Measurements from ENCODE around the gene IRX4.

The IRX4 gene

DNA sequence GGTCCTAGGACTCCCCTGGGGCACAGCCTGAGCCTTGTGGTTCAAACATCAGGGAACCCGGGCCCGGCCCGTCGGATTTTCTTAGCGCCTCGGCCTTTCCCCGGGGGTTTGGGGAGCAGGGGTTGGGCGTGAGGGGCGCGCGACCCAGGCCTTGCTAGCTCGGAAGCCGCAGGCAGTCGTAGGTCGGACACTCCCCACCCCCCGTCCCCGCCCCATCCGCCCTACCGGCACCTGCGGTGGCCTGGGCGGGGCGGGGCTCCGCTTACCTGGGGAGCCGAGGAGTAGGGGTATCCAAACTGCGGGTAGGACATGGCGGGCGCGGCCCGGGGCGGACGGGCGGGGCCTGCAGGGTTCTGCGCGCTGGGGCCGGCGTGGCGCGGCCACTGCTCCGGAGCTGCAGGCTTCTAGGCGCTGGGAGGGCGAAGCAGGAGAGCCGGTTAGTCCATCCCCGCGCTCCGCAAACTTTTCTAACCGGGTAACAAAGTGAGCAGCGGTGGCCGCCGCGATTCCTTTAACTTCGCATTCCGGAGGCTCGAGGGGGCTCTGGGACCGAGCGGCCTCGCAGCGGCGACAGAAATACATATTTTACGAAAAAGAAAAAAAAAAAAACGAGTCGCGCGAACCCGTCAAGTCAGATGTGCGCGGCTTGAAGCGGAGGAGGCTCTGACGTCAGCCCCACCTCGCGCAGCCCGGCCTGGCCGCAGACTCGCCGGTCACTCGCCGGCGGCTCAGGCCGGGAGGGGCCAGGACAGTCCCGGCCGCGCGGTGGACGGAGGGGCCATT lies at the start of gene IRX4:
IRX4 (minus strand) TSS at position 589 of the 783 bp plus-strand sequence; CDS start at position 311, 278 bp downstream.
- H3K4me1 ChIP-seq (ENCODE audit: control insufficient read depth in 2 of 2, insufficient read depth in 2 of 2, low read length in 2 of 2) = no peaks in the 10 kb centered on the region
- H3K36me3 ChIP-seq (ENCODE audit: control insufficient read depth in 2 of 2, insufficient read depth in 2 of 2, low read length in 2 of 2) = no peaks in the 10 kb centered on the region
- H3K27ac ChIP-seq (ENCODE audit: low read depth in 2 of 2, low read length in 2 of 2) = no peak within 1 kb of the TSS
- H3K9me3 ChIP-seq (ENCODE audit: control insufficient read depth in 2 of 2, low read length in 2 of 2) = no peaks in the 10 kb centered on the region
- no peak within 1 kb of the TSS for H3K4me3 ChIP-seq (ENCODE audit: low read length in 2 of 2)
- H3K27me3 ChIP-seq (ENCODE audit: control insufficient read depth in 2 of 2, insufficient read depth in 2 of 2, low read length in 2 of 2) = peaks cover 42 to 49% of the 10 kb centered on the region in 2 donors
- H3K9ac ChIP-seq (ENCODE audit: low read depth in 1 of 2, low read length in 2 of 2) = no peak within 1 kb of the TSS

DNA sequence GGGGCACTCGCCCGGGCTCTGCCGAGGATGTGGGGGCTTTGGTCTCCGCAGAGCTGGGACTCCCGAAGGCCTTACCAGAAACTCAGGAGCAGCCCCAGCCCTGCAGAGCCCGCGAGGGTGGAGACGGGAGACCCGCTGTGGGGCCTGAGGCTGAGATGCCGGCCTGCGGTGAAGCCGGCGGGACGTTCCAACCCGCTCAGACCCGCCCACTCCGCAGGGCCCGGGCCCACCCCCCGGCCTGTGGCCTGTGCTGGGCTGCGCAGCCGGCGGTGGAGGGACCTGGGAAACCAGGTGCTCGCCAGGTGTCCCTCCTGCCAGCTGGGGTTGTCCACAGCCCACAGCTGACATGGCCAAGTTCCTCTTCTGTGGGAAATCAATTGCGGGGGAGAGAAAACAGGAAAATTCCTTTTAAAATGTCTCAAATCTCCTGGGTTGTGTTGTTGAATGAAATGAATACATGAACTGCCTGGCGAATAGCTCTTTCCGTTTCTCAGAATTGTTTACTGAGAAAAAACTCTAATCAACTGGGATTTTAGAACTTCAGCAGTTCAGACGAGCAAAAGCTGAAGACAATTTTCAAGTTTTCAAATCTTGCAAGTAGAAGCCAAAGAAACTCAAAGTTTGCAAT lies 49.0 kb upstream of the IRX4 start:
- Histone ChIP-seq H3K4me1 (ENCODE audit: control insufficient read depth in 2 of 2, insufficient read depth in 2 of 2, low read length in 2 of 2) (no peaks in the 10 kb centered on the region), H3K9me3 (ENCODE audit: control insufficient read depth in 2 of 2, low read length in 2 of 2) (no peaks in the 10 kb centered on the region), H3K4me3 (ENCODE audit: low read length in 2 of 2) (peak overlapping the region in 1 of 2 donors; percentile 28), H3K27me3 (ENCODE audit: control insufficient read depth in 2 of 2, insufficient read depth in 2 of 2, low read length in 2 of 2) (peaks cover 16 to 19% of the 10 kb centered on the region in 2 donors), H3K9ac (ENCODE audit: low read depth in 1 of 2, low read length in 2 of 2) (no peak overlapping the region), H3K27ac (ENCODE audit: low read depth in 2 of 2, low read length in 2 of 2) (no peak overlapping the region), H3K36me3 (ENCODE audit: control insufficient read depth in 2 of 2, insufficient read depth in 2 of 2, low read length in 2 of 2) (no peaks in the 10 kb centered on the region)

DNA sequence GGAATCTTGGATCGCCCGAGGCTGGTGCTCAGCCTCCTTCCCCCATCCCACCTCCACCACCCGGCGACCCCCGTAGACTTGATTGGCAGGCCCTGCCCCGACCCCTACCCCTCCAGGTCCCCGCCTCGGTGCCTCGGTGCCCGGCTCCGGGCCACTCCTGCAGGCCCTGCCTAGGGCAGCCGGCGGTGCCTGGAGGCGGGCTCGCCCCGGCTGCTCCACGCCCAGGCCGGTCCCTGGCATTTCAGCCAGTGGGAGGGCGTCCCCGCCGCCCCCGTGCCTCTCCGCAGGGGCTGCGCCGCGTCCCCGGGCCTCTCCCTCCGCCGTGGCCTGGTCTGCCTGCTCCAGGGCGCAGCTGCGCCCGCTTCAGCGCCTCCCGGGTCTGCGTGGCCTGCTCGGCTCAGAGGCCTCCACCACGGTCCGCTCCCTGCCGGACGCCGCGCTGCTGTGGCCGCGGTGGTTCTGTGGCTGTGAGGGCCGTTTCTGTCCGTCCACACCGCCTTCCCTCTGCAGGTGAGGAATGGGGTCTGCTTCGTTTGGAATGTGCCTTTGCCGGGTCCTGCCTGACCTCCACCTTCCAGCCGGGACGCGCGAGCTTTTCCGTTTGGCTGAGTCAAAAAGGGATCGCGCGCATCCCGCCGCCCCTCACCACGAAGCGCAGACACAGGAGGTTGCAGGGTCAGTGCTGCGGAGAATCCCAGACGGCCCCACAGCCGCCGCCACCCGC lies 48.3 kb upstream of the IRX4 start:
- H3K9me3 ChIP-seq (ENCODE audit: control insufficient read depth in 2 of 2, low read length in 2 of 2) = no peaks in the 10 kb centered on the region
- peaks cover 16 to 19% of the 10 kb centered on the region in 2 donors for H3K27me3 ChIP-seq (ENCODE audit: control insufficient read depth in 2 of 2, insufficient read depth in 2 of 2, low read length in 2 of 2)
- peak overlapping the region in 1 of 2 donors; percentile 28 for H3K4me3 ChIP-seq (ENCODE audit: low read length in 2 of 2)
- no peaks in the 10 kb centered on the region for H3K4me1 ChIP-seq (ENCODE audit: control insufficient read depth in 2 of 2, insufficient read depth in 2 of 2, low read length in 2 of 2)
- no peak overlapping the region for H3K27ac ChIP-seq (ENCODE audit: low read depth in 2 of 2, low read length in 2 of 2)
- H3K36me3 ChIP-seq (ENCODE audit: control insufficient read depth in 2 of 2, insufficient read depth in 2 of 2, low read length in 2 of 2) = no peaks in the 10 kb centered on the region
- no peak overlapping the region for H3K9ac ChIP-seq (ENCODE audit: low read depth in 1 of 2, low read length in 2 of 2)

DNA sequence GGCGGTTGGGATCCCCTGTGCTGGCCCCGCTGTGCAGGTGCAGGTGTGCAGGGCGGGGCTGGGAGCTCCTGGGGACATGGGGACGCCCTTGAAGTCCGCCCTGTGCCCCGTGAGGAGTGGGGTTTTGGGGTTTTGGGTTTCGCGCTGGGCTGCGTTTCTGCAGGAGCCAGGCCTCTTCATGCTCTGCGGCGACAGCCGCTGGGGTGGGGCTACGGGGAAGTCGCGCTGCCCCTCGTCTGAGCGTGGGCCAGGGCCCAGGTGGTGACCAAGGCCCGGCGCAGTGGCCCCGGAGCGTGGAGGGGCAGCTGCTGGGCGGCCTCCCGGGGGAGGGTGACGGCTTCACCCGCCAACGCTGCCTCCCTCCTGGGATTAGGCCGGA lies 47.8 kb upstream of the IRX4 start:
- Histone ChIP-seq H3K4me3 (ENCODE audit: low read length in 2 of 2) (no peak overlapping the region), H3K36me3 (ENCODE audit: control insufficient read depth in 2 of 2, insufficient read depth in 2 of 2, low read length in 2 of 2) (no peaks in the 10 kb centered on the region), H3K4me1 (ENCODE audit: control insufficient read depth in 2 of 2, insufficient read depth in 2 of 2, low read length in 2 of 2) (no peaks in the 10 kb centered on the region), H3K27me3 (ENCODE audit: control insufficient read depth in 2 of 2, insufficient read depth in 2 of 2, low read length in 2 of 2) (peaks cover 16 to 19% of the 10 kb centered on the region in 2 donors), H3K9ac (ENCODE audit: low read depth in 1 of 2, low read length in 2 of 2) (no peak overlapping the region), H3K27ac (ENCODE audit: low read depth in 2 of 2, low read length in 2 of 2) (no peak overlapping the region), H3K9me3 (ENCODE audit: control insufficient read depth in 2 of 2, low read length in 2 of 2) (no peaks in the 10 kb centered on the region)

DNA sequence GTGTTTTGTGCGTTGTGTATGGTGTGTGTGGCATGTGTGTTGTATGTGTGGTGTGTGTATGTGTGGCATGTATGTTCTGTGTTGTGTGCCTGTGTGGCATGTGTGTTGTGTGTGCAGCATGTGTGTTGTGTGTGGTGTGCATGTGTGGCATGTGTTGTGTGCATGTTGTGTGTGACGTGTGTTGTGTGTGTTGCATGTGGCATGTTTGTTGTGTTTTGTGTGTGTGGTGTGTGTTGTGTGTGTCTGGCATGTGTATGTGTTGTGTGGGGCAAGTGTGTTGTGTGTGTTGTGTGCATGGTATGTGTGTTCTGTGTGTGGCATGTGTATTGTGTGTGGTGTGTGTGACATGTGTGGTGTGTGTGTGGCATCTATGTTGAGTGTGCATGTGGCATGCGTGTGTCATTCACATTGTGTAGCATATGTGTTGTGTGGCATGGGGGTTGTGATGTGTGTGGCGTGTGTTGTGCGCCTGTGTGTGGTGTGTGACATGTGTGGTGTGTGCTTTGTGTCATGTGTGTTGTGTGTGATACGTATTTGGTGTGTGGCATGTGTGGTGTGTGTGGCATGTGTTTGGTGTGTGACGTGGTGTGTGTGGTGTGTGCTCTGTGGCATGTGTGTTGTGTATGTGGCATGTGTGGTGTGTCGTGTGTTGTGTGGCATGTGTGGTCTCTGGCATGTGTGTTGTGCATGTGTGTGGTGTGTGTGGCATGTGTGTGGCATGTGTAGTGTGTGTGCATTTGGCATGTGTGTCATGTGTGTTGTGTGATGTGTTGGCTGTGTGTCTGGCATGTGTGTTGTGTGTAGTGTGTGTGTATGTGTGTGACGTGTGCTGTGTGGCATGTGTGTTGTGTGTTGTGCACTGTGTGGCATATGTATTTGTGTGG lies 46.6 kb upstream of the IRX4 start:
- H3K27ac ChIP-seq (ENCODE audit: low read depth in 2 of 2, low read length in 2 of 2) = no peak overlapping the region
- H3K9ac ChIP-seq (ENCODE audit: low read depth in 1 of 2, low read length in 2 of 2) = no peak overlapping the region
- H3K36me3 ChIP-seq (ENCODE audit: control insufficient read depth in 2 of 2, insufficient read depth in 2 of 2, low read length in 2 of 2) = no peaks in the 10 kb centered on the region
- H3K9me3 ChIP-seq (ENCODE audit: control insufficient read depth in 2 of 2, low read length in 2 of 2) = no peaks in the 10 kb centered on the region
- H3K4me1 ChIP-seq (ENCODE audit: control insufficient read depth in 2 of 2, insufficient read depth in 2 of 2, low read length in 2 of 2) = no peaks in the 10 kb centered on the region
- H3K27me3 ChIP-seq (ENCODE audit: control insufficient read depth in 2 of 2, insufficient read depth in 2 of 2, low read length in 2 of 2) = peaks cover 16 to 19% of the 10 kb centered on the region in 2 donors
- no peak overlapping the region for H3K4me3 ChIP-seq (ENCODE audit: low read length in 2 of 2)

DNA sequence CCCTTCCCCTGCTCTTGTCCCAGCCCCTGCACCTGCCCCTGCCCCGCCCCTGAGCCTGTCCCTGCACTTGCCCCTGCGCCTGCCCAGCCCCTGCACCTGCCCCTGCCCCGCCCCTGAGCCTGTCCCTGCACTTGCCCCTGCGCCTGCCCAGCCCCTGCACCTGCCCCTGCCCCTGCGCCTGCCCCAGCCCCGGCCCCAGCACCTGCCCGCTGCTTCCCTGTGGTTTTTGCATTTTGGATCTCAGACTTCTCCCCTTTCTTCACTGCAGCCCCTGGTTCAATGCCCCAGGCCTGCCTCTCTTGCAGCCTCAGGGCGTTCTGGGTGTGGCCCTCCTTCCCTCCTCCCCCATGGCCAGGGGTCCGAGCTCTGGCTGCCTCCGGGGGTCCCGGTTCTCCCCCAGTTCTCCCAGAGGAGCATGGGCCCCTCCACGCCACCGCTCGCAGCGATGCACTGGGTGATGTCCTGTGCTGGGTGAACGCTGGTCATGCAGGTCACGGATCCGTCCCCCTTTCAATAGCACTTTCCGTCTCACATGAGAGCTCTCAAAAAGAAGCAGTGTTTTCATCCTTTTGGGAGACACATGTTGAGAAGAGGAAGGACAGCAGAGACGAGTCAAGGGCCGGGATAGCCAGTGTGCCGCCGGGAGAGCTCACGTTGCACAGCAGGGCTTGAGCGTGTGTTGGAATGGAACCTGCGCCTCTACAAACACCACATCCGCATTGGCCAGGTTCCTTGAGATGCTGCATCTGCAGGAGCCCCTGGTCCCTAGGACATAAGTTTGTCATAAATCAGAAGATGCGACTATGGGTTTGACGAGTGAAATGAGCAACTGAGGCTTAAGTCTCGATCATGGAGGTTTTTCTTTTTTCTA lies 44.0 kb upstream of the IRX4 start:
- Histone ChIP-seq H3K4me3 (ENCODE audit: low read length in 2 of 2) (no peak overlapping the region), H3K4me1 (ENCODE audit: control insufficient read depth in 2 of 2, insufficient read depth in 2 of 2, low read length in 2 of 2) (no peaks in the 10 kb centered on the region), H3K27me3 (ENCODE audit: control insufficient read depth in 2 of 2, insufficient read depth in 2 of 2, low read length in 2 of 2) (peaks cover 12 to 19% of the 10 kb centered on the region in 2 donors), H3K9me3 (ENCODE audit: control insufficient read depth in 2 of 2, low read length in 2 of 2) (no peaks in the 10 kb centered on the region), H3K36me3 (ENCODE audit: control insufficient read depth in 2 of 2, insufficient read depth in 2 of 2, low read length in 2 of 2) (no peaks in the 10 kb centered on the region), H3K27ac (ENCODE audit: low read depth in 2 of 2, low read length in 2 of 2) (no peak overlapping the region), H3K9ac (ENCODE audit: low read depth in 1 of 2, low read length in 2 of 2) (no peak overlapping the region)

DNA sequence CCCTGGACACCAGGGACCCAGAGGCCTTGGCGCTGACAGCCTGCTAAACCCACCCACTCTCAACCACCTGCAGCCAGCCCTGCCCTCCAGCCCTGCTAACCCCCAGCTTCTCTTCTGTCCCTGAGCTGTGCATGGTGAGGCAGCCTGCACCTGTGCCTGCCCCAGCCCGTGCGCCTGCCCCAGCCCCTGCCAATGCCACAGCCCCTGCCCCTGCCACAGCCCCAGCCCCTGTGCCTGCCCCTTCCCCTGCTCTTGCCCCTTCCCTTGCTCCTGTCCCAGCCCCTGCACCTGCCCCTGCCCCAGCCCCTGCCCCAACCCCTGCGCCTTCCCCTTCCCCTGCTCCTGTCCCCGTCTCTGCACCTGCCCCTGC lies 43.3 kb upstream of the IRX4 start:
- Histone ChIP-seq H3K9ac (ENCODE audit: low read depth in 1 of 2, low read length in 2 of 2) (no peak overlapping the region), H3K27ac (ENCODE audit: low read depth in 2 of 2, low read length in 2 of 2) (no peak overlapping the region), H3K4me3 (ENCODE audit: low read length in 2 of 2) (no peak overlapping the region), H3K27me3 (ENCODE audit: control insufficient read depth in 2 of 2, insufficient read depth in 2 of 2, low read length in 2 of 2) (peaks cover 9 to 15% of the 10 kb centered on the region in 2 donors), H3K4me1 (ENCODE audit: control insufficient read depth in 2 of 2, insufficient read depth in 2 of 2, low read length in 2 of 2) (no peaks in the 10 kb centered on the region), H3K36me3 (ENCODE audit: control insufficient read depth in 2 of 2, insufficient read depth in 2 of 2, low read length in 2 of 2) (no peaks in the 10 kb centered on the region), H3K9me3 (ENCODE audit: control insufficient read depth in 2 of 2, low read length in 2 of 2) (no peaks in the 10 kb centered on the region)

DNA sequence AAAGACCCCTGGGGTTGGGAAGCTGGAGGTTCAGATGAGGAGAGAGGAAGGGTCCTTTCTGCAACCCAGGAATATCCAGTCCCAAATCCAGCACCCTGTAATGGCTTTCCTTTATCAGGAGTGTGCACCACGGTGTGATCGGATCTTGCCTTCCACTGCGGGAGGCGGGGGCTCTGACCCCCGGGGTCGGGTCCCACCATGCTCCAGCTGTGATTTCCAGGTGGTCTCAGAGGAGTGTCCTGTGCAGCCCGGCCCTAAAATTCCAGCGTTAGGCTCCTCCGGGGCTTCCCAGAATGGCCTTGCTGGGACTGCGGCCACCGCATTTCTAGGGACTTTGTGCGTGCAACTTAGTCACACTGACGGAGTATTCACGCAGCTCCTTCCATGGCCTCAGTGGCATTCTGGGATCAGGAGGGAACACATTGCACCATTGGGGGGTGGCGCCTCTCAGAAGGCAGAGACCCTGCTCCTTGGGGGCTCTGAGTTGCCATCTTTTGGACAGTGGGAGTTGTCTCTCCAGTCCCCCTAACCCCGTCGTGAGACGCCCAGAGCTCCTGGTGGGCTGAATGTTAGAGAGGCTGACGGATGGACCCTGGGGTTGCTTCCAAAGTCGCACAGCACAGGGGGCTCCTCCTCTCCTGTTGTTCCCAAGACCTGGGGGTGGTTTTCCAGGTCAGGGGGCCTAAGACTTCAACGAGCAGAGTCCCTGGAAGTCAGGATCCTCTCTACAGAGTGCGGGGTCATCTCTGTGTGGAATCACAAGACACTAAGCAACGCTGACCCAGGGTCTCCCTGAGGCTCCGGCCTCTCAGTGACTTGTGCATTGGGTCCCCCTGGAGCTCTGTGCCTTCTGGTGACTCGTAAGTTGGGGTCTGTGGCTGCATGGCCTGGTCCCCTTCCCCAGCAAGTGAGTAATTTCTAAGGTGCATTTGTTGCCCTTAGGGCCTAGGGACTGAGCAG lies 42.7 kb upstream of the IRX4 start:
- Histone ChIP-seq H3K9ac (ENCODE audit: low read depth in 1 of 2, low read length in 2 of 2) (no peak overlapping the region), H3K27ac (ENCODE audit: low read depth in 2 of 2, low read length in 2 of 2) (no peak overlapping the region), H3K4me3 (ENCODE audit: low read length in 2 of 2) (no peak overlapping the region), H3K4me1 (ENCODE audit: control insufficient read depth in 2 of 2, insufficient read depth in 2 of 2, low read length in 2 of 2) (no peaks in the 10 kb centered on the region), H3K27me3 (ENCODE audit: control insufficient read depth in 2 of 2, insufficient read depth in 2 of 2, low read length in 2 of 2) (peaks cover 8 to 13% of the 10 kb centered on the region in 2 donors), H3K36me3 (ENCODE audit: control insufficient read depth in 2 of 2, insufficient read depth in 2 of 2, low read length in 2 of 2) (no peaks in the 10 kb centered on the region), H3K9me3 (ENCODE audit: control insufficient read depth in 2 of 2, low read length in 2 of 2) (no peaks in the 10 kb centered on the region)

All from mucosa of rectum (tissue), 2 donors.